ENCODE data around the gene NDE1. TPM values are rescaled to one million over a fixed set of nuclear protein-coding genes. Genes with fewer than 3 reads are reported as not detected.

Gene NDE1
- polyA plus RNA-seq, 1 of the 3 experiments (the other 2 are of a cell fraction) = 27.9 TPM

DNA sequence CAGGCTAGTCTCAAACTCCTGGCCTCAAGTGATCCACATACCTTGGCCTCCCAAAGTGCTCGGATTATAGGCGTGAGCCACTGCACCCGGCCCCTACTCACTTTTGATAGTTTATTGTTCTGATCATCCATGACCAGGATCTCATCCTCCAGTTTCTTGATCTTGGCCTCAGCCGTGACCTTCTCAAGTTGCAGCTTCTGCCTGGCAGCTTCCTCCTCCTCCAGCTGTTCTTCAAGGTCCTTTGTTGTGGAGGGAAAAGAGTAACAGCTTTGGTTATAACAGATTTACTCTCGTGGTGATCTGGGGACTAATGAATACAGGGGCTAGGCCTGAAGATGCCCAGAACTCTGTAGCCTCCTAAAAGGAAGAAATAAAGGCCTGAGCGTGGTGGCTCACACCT, 89.9 kb downstream of the NDE1 start:
- Histone ChIP-seq H3K4me2 (no peak overlapping the region), H3K9me2 (no peaks in the 10 kb centered on the region), H4K20me1 (ENCODE audit: insufficient read depth) (no peaks in the 10 kb centered on the region), H2AFZ (ENCODE audit: low read depth) (no peak overlapping the region), H3K4me1 (ENCODE audit: control insufficient read depth in 1 of 2, insufficient read depth in 2 of 2, low read depth in 1 of 2, low read length in 1 of 2) (no peaks in the 10 kb centered on the region), H3K9ac (no peak overlapping the region), H3K4me3 (ENCODE audit: low read depth in 2 of 2, low read length in 1 of 2) (no peak overlapping the region), H3K36me3 (replicated peaks in 1 of 2; ENCODE audit: control insufficient read depth in 1 of 2, insufficient read depth in 2 of 2, low read length in 1 of 2) (no peaks in the 10 kb centered on the region), H3K27me3 (ENCODE audit: insufficient read depth) (no peaks in the 10 kb centered on the region), H3K27ac (ENCODE audit: low read depth in 2 of 2, low read length in 1 of 2) (no peak overlapping the region), H3K9me3 (no peaks in the 10 kb centered on the region), H3F3A (replicated peaks; ENCODE audit: insufficient read depth) (no peaks in the 10 kb centered on the region), H3K79me2 (ENCODE audit: insufficient read depth) (no peaks in the 10 kb centered on the region)
- TF ChIP-seq USF1 (IDR thresholded peaks at IDR 0.05; ENCODE audit: borderline replicate concordance, low read depth) = no peak
- TF ChIP-seq EP300 (IDR thresholded peaks at IDR 0.05; ENCODE audit: borderline replicate concordance in 1 of 2, low read depth in 1 of 2, low read length in 1 of 2) = no peak
- no peak for TF ChIP-seq GATA2 (CRISPR knock-in tag; IDR thresholded peaks at IDR 0.05)
- no peak for TF ChIP-seq CHD2 (IDR thresholded peaks at IDR 0.05; ENCODE audit: low read length, partially characterized antibody)
- no peak for TF ChIP-seq TCF12 (IDR thresholded peaks at IDR 0.05)
- TF ChIP-seq FOXJ3 (CRISPR knock-in tag; IDR thresholded peaks at IDR 0.05) = no peak
- TF ChIP-seq RXRA (IDR thresholded peaks at IDR 0.05; ENCODE audit: borderline replicate concordance, low read depth) = no peak
- TF ChIP-seq RFX5 (IDR thresholded peaks at IDR 0.05; ENCODE audit: low read length) = no peak
- TF ChIP-seq ELF1 (IDR thresholded peaks at IDR 0.05) = no peak
- no peak for TF ChIP-seq CTCF (IDR thresholded peaks at IDR 0.05)
- TF ChIP-seq MEF2A (IDR thresholded peaks at IDR 0.05; ENCODE audit: borderline replicate concordance, low read depth) = no peak
- TF ChIP-seq, protein P1, sequence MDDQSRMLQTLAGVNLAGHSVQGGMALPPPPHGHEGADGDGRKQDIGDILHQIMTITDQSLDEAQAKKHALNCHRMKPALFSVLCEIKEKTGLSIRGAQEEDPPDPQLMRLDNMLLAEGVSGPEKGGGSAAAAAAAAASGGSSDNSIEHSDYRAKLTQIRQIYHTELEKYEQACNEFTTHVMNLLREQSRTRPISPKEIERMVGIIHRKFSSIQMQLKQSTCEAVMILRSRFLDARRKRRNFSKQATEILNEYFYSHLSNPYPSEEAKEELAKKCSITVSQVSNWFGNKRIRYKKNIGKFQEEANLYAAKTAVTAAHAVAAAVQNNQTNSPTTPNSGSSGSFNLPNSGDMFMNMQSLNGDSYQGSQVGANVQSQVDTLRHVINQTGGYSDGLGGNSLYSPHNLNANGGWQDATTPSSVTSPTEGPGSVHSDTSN (IDR thresholded peaks at IDR 0.05) = no peak
- no peak for TF ChIP-seq SMC3 (IDR thresholded peaks at IDR 0.05; ENCODE audit: low read depth, low read length)
- no peak for TF ChIP-seq TEAD4 (IDR thresholded peaks at IDR 0.05; ENCODE audit: borderline replicate concordance, insufficient read depth)
- TF ChIP-seq FOXM1 (IDR thresholded peaks at IDR 0.05; ENCODE audit: low read depth) = no peak
- 75% methylated on average over 6 of the region's 6 CpGs for WGBS (ENCODE audit: low lambda C conversion rate)
- DNase-seq = no peak
- CTCF ChIA-PET = interaction anchor here (0.6 kb wide), 1 partner anchor 769 kb away, joined by 3 read pairs; no protein-coding TSS in a partner anchor
- POLR2A ChIA-PET = no interaction called here

All from SK-N-SH (cell line).